ENCODE results near the gene CELSR2. TPM values are rescaled to one million over a fixed set of nuclear protein-coding genes. Genes with fewer than 3 reads are reported as not detected.

The CELSR2 gene
- total and polyA plus RNA-seq, 10 donors, result 0.20 to 2.9 (median 1.1) TPM

DNA sequence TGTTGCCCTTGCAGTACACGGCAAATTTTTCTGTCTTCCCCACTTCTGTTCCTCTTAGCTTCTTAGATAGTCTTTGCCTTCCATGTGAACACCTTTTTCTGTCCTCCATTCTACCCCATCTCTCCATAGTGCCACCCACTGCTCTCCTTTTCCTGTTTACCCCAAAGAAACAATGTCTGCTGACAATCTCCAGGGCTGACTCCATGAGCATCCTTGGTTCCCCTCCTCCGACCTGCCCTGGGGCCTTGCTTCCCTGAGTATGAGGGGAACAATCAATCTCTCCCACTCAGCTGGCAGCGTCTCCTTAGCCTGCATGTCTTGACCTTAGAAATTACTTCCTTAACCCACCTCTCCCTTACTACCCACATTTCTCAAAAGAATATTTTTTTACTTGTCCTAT lies 69.8 kb downstream of the CELSR2 start:
- Histone ChIP-seq H3K27me3 (replicated peaks in 1 of 7) (no peaks in the 10 kb centered on the region), H3K4me1 (no peaks in the 10 kb centered on the region), H3K36me3 (peaks cover 0 to 100% (median 18%) of the 10 kb centered on the region in 6 donors), H3K9me3 (no peaks in the 10 kb centered on the region), H3K27ac (no peak overlapping the region), H3K4me3 (no peak overlapping the region)
- 85 to 100% (median 92%) methylated on average over 3 of the region's 3 CpGs for WGBS, 5 donors
- DNase-seq, result no peak
- TF ChIP-seq CTCF (IDR thresholded peaks at IDR 0.05 in 8 of 11, conservative IDR thresholded peaks at IDR 0.05 in 3 of 11) (no peak), POLR2A (IDR thresholded peaks at IDR 0.05) (no peak), POLR2AphosphoS5 (IDR thresholded peaks at IDR 0.05) (no peak)
- intact Hi-C loops (cut with DNase I; ENCODE audit: low total_unique reads), result no loop called here

- Histone ChIP-seq H3K4me1 (no peaks in the 10 kb centered on the region), H3K4me3 (no peak overlapping the region), H3K27ac (no peak overlapping the region), H3K9me3 (no peaks in the 10 kb centered on the region), H3K36me3 (peaks cover 0 to 99% (median 25%) of the 10 kb centered on the region in 6 donors), H3K27me3 (replicated peaks in 1 of 7) (no peaks in the 10 kb centered on the region)
- intact Hi-C loops (cut with DNase I; ENCODE audit: low total_unique reads), result no loop called here
- 87 to 97% (median 92%) methylated on average over 6 of the region's 6 CpGs for WGBS, 5 donors
- TF ChIP-seq POLR2AphosphoS5 (IDR thresholded peaks at IDR 0.05), result no peak
- TF ChIP-seq CTCF (IDR thresholded peaks at IDR 0.05 in 8 of 11, conservative IDR thresholded peaks at IDR 0.05 in 3 of 11), result no peak
- TF ChIP-seq POLR2A (IDR thresholded peaks at IDR 0.05), result no peak
- DNase-seq, result no peak
These were observed 73.6 kb downstream of the CELSR2 start for GRCh38 chr1:109322974-109323373.

Other genes with a start within 250 kb of the CELSR2 start
- gene WDR47, start 207.4 kb upstream of the CELSR2 start, total RNA-seq, result 10 to 100 TPM in 6 of 7 donors, 1 to 10 TPM in 1; 9.8 to 20.1 (median 14.6) TPM
- gene WDR47, start 207.4 kb upstream of the CELSR2 start, polyA plus RNA-seq, result 1 to 10 TPM; 1.9 to 3.5 (median 2.2) TPM
- gene TAF13, start 173.5 kb upstream of the CELSR2 start, total RNA-seq, result 10 to 100 TPM; 18.0 to 32.5 (median 24.5) TPM
- 10 to 100 TPM in 2 of 3 donors, 1 to 10 TPM in 1; 9.0 to 22.5 (median 12.5) TPM for gene TAF13, start 173.5 kb upstream of the CELSR2 start, polyA plus RNA-seq
- gene TMEM167B, start 158.8 kb upstream of the CELSR2 start, total RNA-seq, result 10 to 100 TPM; 23.1 to 48.2 (median 45.2) TPM
- 10 to 100 TPM; 19.1 to 20.4 (median 19.7) TPM for gene TMEM167B, start 158.8 kb upstream of the CELSR2 start, polyA plus RNA-seq
- gene ELAPOR1, start 135.4 kb upstream of the CELSR2 start, total RNA-seq, result 10 to 100 TPM in 1 of 7 donors, 1 to 10 TPM in 6; 2.3 to 10.3 (median 5.5) TPM
- under 1 TPM; 0.26 to 0.36 (median 0.32) TPM for gene ELAPOR1, start 135.4 kb upstream of the CELSR2 start, polyA plus RNA-seq
- gene SARS1, start 35.6 kb upstream of the CELSR2 start, total RNA-seq, result 100 to 1,000 TPM in 3 of 7 donors, 10 to 100 TPM in 4; 98.5 to 138 (median 99.4) TPM
- gene SARS1, start 35.6 kb upstream of the CELSR2 start, polyA plus RNA-seq, result 10 to 100 TPM; 47.2 to 63.2 (median 50.1) TPM
- gene PSRC1, start 33.6 kb downstream of the CELSR2 start, total RNA-seq, result 1 to 10 TPM; 2.0 to 9.3 (median 3.1) TPM
- gene PSRC1, start 33.6 kb downstream of the CELSR2 start, polyA plus RNA-seq, result 1 to 10 TPM; 3.5 to 3.9 (median 3.5) TPM
- gene MYBPHL, start 57.5 kb downstream of the CELSR2 start, total RNA-seq, result not detected
- not detected for gene MYBPHL, start 57.5 kb downstream of the CELSR2 start, polyA plus RNA-seq
- gene SORT1, start 148.4 kb downstream of the CELSR2 start, total RNA-seq, result 10 to 100 TPM; 33.5 to 63.9 (median 43.6) TPM
- gene SORT1, start 148.4 kb downstream of the CELSR2 start, polyA plus RNA-seq, result 1 to 10 TPM; 2.0 to 6.0 (median 3.5) TPM
- gene PSMA5, start 176.9 kb downstream of the CELSR2 start, total RNA-seq, result 10 to 100 TPM; 29.9 to 87.0 (median 62.2) TPM
- 10 to 100 TPM; 35.8 to 63.9 (median 61.2) TPM for gene PSMA5, start 176.9 kb downstream of the CELSR2 start, polyA plus RNA-seq
- 1 to 10 TPM in 5 of 7 donors, under 1 TPM in 2; 0.46 to 2.5 (median 1.3) TPM for gene SYPL2, start 217.0 kb downstream of the CELSR2 start, total RNA-seq
- under 1 TPM; 0.26 to 0.51 (median 0.41) TPM for gene SYPL2, start 217.0 kb downstream of the CELSR2 start, polyA plus RNA-seq
- 10 to 100 TPM in 2 of 7 donors, 1 to 10 TPM in 5; 7.9 to 11.9 (median 8.7) TPM for gene ATXN7L2, start 234.4 kb downstream of the CELSR2 start, total RNA-seq
- gene ATXN7L2, start 234.4 kb downstream of the CELSR2 start, polyA plus RNA-seq, result 10 to 100 TPM in 2 of 3 donors, 1 to 10 TPM in 1; 7.1 to 16.8 (median 12.2) TPM
- gene CYB561D1, start 244.6 kb downstream of the CELSR2 start, total RNA-seq, result 10 to 100 TPM in 6 of 7 donors, 1 to 10 TPM in 1; 8.6 to 17.6 (median 13.7) TPM
- 1 to 10 TPM; 4.5 to 8.0 (median 6.0) TPM for gene CYB561D1, start 244.6 kb downstream of the CELSR2 start, polyA plus RNA-seq

Measured in spleen (tissue), 11 donors.